ENCODE data around the gene ASCC1. TPM values are rescaled to one million over a fixed set of nuclear protein-coding genes. Genes with fewer than 3 reads are reported as not detected.

The ASCC1 gene
- total and polyA plus RNA-seq, 2 experiments from 2014 or later, result 13.7 to 37.2 TPM

GRCh38 chr10:72260976-72261783, 45.1 kb upstream of the ASCC1 start (continued):
- peak; percentile 12 to 63; a peak in 3 of 4 replicates for TF ChIP-seq CTCF (conservative IDR thresholded peaks at IDR 0.05; ENCODE audit: low read depth in 2 of 2)
- peak; percentile 58 for TF ChIP-seq POLR2AphosphoS5 (IDR thresholded peaks at IDR 0.05; ENCODE audit: low read depth)
- no peak for TF ChIP-seq EZH2phosphoT487 (IDR thresholded peaks at IDR 0.05; ENCODE audit: unreplicated experiment)

DNA sequence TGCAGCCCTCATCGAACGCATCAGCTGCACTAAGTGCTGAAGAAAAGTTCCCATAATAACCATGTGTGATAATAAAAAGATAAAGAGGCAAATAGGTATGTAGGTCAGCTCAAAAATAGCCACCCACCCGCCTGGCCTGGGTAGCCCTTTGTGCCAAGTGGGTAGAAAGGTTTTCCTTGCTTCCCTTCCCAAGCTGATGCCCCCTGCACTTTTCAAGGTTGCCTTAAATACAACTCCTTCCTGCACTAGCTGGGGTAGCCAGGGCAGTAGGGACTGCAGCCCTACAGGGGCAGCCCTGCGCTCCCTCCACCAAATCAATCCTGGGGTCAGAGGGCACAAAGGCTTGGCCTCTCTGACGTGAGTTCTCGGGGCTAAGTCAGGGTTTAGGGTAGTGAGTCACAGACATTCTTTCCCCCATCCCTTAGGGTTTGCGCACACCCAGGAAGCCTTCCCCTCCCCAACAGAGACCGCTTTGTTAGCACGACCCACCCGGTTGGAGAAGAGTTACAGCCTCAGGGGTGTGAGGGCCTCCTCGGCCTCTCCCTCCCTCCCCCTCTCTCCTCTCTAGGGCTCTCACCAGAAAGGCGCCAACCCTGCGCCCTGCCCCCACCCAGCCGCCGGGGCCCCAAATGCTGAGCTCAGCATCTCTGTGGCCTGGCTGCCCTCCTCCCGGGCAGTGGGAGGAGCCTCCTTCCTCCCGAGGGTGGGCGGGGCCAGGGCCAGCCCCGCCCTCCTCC, 44.3 kb upstream of the ASCC1 start:
- Mint-ChIP-seq H3K4me1 (peaks cover 60% of the 10 kb centered on the region), H3K27me3 (ENCODE audit: insufficient read depth, low read depth, poor library complexity) (peaks cover 29% of the 10 kb centered on the region), H3K36me3 (ENCODE audit: low read depth) (no peaks in the 10 kb centered on the region), H3K27ac (peak overlapping the region; percentile 99), H3K4me3 (peak overlapping the region; percentile 55), H3K9me3 (no peaks in the 10 kb centered on the region)
- no peaks in the 10 kb centered on the region for H3K9me2 ChIP-seq (ENCODE audit: insufficient read depth)
- no peak for TF ChIP-seq REST (IDR thresholded peaks at IDR 0.05; ENCODE audit: unreplicated experiment)
- TF ChIP-seq CREB1 (CRISPR knock-in tag; IDR thresholded peaks at IDR 0.05; ENCODE audit: low read depth), result peak; percentile 58; the same call in 1 of the 2 replicates
- 0 out of 2 replicates have a peak, but pooled peaks have one; percentile 38 for TF ChIP-seq POLR2AphosphoS5 (IDR thresholded peaks at IDR 0.05; ENCODE audit: low read depth)
- TF ChIP-seq, protein P1, sequence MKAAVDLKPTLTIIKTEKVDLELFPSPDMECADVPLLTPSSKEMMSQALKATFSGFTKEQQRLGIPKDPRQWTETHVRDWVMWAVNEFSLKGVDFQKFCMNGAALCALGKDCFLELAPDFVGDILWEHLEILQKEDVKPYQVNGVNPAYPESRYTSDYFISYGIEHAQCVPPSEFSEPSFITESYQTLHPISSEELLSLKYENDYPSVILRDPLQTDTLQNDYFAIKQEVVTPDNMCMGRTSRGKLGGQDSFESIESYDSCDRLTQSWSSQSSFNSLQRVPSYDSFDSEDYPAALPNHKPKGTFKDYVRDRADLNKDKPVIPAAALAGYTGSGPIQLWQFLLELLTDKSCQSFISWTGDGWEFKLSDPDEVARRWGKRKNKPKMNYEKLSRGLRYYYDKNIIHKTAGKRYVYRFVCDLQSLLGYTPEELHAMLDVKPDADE (IDR thresholded peaks at IDR 0.05), result peak; percentile 14; the same call in 1 of the 2 replicates
- DNase-seq (ENCODE audit: low spot score), result peak; percentile 97
- H4K20me1 ChIP-seq (replicated peaks; ENCODE audit: insufficient read depth), result no peaks in the 10 kb centered on the region
- H3K4me1 ChIP-seq (ENCODE audit: insufficient read depth), result peaks cover 29% of the 10 kb centered on the region
- peak; percentile 89 for ATAC-seq
- H3K27ac ChIP-seq (ENCODE audit: low read depth), result peak overlapping the region; percentile 96
- H3K4me2 ChIP-seq, result peak overlapping the region; percentile 92
- H2AFZ ChIP-seq, result peak overlapping the region; percentile 15; the same call in 1 of the 2 replicates
- peaks cover 24% of the 10 kb centered on the region for H3F3A ChIP-seq (replicated peaks; ENCODE audit: low read depth)
- H3K79me2 ChIP-seq (replicated peaks; ENCODE audit: insufficient read depth), result no peaks in the 10 kb centered on the region
- no peaks in the 10 kb centered on the region for H3K36me3 ChIP-seq (ENCODE audit: insufficient read depth)
- peak overlapping the region; percentile 62; the same call in 1 of the 2 replicates for H3K4me3 ChIP-seq
- H3K27me3 ChIP-seq (ENCODE audit: insufficient read depth), result no peaks in the 10 kb centered on the region

All from GM23338 (cell line).